ENCODE data around the gene STIL.

The STIL gene

GRCh38 chr1:47216278-47217059 lies 97.5 kb downstream of the STIL start:
- TF ChIP-seq RAD21 (IDR thresholded peaks at IDR 0.05; ENCODE audit: low read depth) (no peak), TEAD4 (IDR thresholded peaks at IDR 0.05) (no peak), NFIC (IDR thresholded peaks at IDR 0.05) (0 out of 2 replicates have a peak, but pooled peaks have one; percentile 13)

- no peak for TF ChIP-seq ZBTB7A (IDR thresholded peaks at IDR 0.05; ENCODE audit: low read depth)
- no peak for TF ChIP-seq EGR1 (IDR thresholded peaks at IDR 0.05)
- no peak for TF ChIP-seq RAD21 (IDR thresholded peaks at IDR 0.05; ENCODE audit: low read depth)
- no peak for TF ChIP-seq TAF1 (IDR thresholded peaks at IDR 0.05; ENCODE audit: low read depth)
- TF ChIP-seq USF1 (IDR thresholded peaks at IDR 0.05): no peak
- no peak for TF ChIP-seq TEAD4 (IDR thresholded peaks at IDR 0.05)
- TF ChIP-seq REST (IDR thresholded peaks at IDR 0.05; ENCODE audit: low read depth): no peak
- TF ChIP-seq NFIC (IDR thresholded peaks at IDR 0.05): no peak
- no peak for TF ChIP-seq CREB1 (IDR thresholded peaks at IDR 0.05; ENCODE audit: low read depth)
- TF ChIP-seq YY1 (IDR thresholded peaks at IDR 0.05; ENCODE audit: low read depth): no peak
- no peak for TF ChIP-seq MAX (IDR thresholded peaks at IDR 0.05)
These were observed 98.2 kb downstream of the STIL start for GRCh38 chr1:47215713-47216112.

- no peak for TF ChIP-seq EGR1 (IDR thresholded peaks at IDR 0.05)
- TF ChIP-seq NFIC (IDR thresholded peaks at IDR 0.05): no peak
- no peak for TF ChIP-seq MAX (IDR thresholded peaks at IDR 0.05)
- TF ChIP-seq RAD21 (IDR thresholded peaks at IDR 0.05; ENCODE audit: low read depth): no peak
- TF ChIP-seq TAF1 (IDR thresholded peaks at IDR 0.05; ENCODE audit: low read depth): no peak
- no peak for TF ChIP-seq CREB1 (IDR thresholded peaks at IDR 0.05; ENCODE audit: low read depth)
- TF ChIP-seq CEBPB (IDR thresholded peaks at IDR 0.05): no peak
These were observed 99.4 kb downstream of the STIL start for GRCh38 chr1:47214549-47214948.

GRCh38 chr1:47213230-47213963 lies 100.5 kb downstream of the STIL start:
- TF ChIP-seq NFIC (IDR thresholded peaks at IDR 0.05) (no peak), CEBPB (IDR thresholded peaks at IDR 0.05) (no peak), EP300 (IDR thresholded peaks at IDR 0.05; ENCODE audit: borderline replicate concordance) (no peak), EGR1 (IDR thresholded peaks at IDR 0.05) (no peak), YY1 (IDR thresholded peaks at IDR 0.05; ENCODE audit: low read depth) (no peak), USF1 (IDR thresholded peaks at IDR 0.05) (no peak), TAF1 (IDR thresholded peaks at IDR 0.05; ENCODE audit: low read depth) (no peak), TCF12 (IDR thresholded peaks at IDR 0.05; ENCODE audit: low read depth) (no peak), RAD21 (IDR thresholded peaks at IDR 0.05; ENCODE audit: low read depth) (no peak), TEAD4 (IDR thresholded peaks at IDR 0.05) (no peak), CREB1 (IDR thresholded peaks at IDR 0.05; ENCODE audit: low read depth) (no peak), MAX (IDR thresholded peaks at IDR 0.05) (no peak)

- no peak for TF ChIP-seq REST (IDR thresholded peaks at IDR 0.05; ENCODE audit: low read depth)
- no peak for TF ChIP-seq ZBTB7A (IDR thresholded peaks at IDR 0.05; ENCODE audit: low read depth)
- TF ChIP-seq USF1 (IDR thresholded peaks at IDR 0.05): no peak
- no peak for TF ChIP-seq YY1 (IDR thresholded peaks at IDR 0.05; ENCODE audit: low read depth)
- no peak for TF ChIP-seq CREB1 (IDR thresholded peaks at IDR 0.05; ENCODE audit: low read depth)
- TF ChIP-seq EP300 (IDR thresholded peaks at IDR 0.05; ENCODE audit: borderline replicate concordance): no peak
- TF ChIP-seq EGR1 (IDR thresholded peaks at IDR 0.05): no peak
- TF ChIP-seq CEBPB (IDR thresholded peaks at IDR 0.05): no peak
- no peak for TF ChIP-seq MAX (IDR thresholded peaks at IDR 0.05)
- no peak for TF ChIP-seq NFIC (IDR thresholded peaks at IDR 0.05)
- TF ChIP-seq RAD21 (IDR thresholded peaks at IDR 0.05; ENCODE audit: low read depth): no peak
- no peak for TF ChIP-seq TAF1 (IDR thresholded peaks at IDR 0.05; ENCODE audit: low read depth)
- TF ChIP-seq FOXM1 (IDR thresholded peaks at IDR 0.05; ENCODE audit: borderline replicate concordance, low read depth): no peak
- no peak for TF ChIP-seq TCF12 (IDR thresholded peaks at IDR 0.05; ENCODE audit: low read depth)
- TF ChIP-seq TEAD4 (IDR thresholded peaks at IDR 0.05): no peak
These were observed 101.2 kb downstream of the STIL start for GRCh38 chr1:47212636-47213229.
